GM12891 (cell line): Measurements from ENCODE around the gene PLPP2.

Experiments
- DNase-seq: peaks from one replicate; pipeline ENCODE4 v3.0.0; 2011; ENCODE audit warnings: low spot score; ENCODE audit not compliant: insufficient read length
- FAIRE-seq: peaks from 2 replicates; lab custom pipeline; 2011; peaks lifted over from hg19 to GRCh38; lab: Jason Lieb, UNC
- PAX5 ChIP-seq: IDR thresholded peaks from 2 replicates; pipeline ENCODE4 v1.6.1; 2011; ENCODE audit warnings: low read length, moderate library complexity, mild to moderate bottlenecking; ENCODE audit not compliant: insufficient read depth, severe bottlenecking
- POLR2A ChIP-seq: IDR thresholded peaks from 2 replicates; pipeline ENCODE4 v1.6.1; 2011; ENCODE audit warnings: low read depth, low read length, control low read depth
- POLR2AphosphoS5 ChIP-seq: IDR thresholded peaks from 2 replicates; pipeline ENCODE4 v1.6.1; 2011; ENCODE audit warnings: low read depth, low read length, control low read depth
- POU2F2 ChIP-seq: IDR thresholded peaks from 2 replicates; pipeline ENCODE4 v1.6.1; 2011; ENCODE audit warnings: low read depth, mild to moderate bottlenecking, control low read depth, low read length, moderate library complexity
- SPI1 ChIP-seq: IDR thresholded peaks from 2 replicates; pipeline ENCODE4 v1.6.1; 2011; ENCODE audit warnings: low read depth, low read length, control low read depth
- TAF1 ChIP-seq: IDR thresholded peaks from 2 replicates; pipeline ENCODE4 v1.6.1; 2011; ENCODE audit warnings: low read depth, low read length, control low read depth

The PLPP2 gene

DNA sequence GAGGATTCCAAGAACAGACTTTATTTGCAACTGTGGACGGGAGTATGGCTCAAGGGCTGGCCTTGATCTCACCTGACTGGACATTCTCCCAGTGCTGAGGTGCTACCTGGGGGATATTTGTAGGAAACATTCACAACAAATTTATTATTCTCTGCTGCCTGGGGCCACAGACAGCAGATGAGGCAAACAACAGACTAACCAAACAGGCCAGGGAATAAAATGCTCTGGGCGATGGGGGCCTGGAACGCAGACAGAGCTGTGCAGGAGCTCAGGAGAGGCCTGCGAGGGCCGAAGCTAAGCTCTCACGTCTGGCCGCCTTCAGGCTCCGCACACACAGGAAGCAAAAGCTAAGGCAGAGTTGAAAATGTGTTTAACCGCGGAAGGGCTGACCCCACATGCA, 7.8 kb downstream of the PLPP2 start:
- TF ChIP-seq POLR2A (no peak), PAX5 (no peak), SPI1 (no peak), POLR2AphosphoS5 (no peak), TAF1 (no peak), POU2F2 (no peak)
- DNase-seq (no peak), FAIRE-seq (no peak)

DNA sequence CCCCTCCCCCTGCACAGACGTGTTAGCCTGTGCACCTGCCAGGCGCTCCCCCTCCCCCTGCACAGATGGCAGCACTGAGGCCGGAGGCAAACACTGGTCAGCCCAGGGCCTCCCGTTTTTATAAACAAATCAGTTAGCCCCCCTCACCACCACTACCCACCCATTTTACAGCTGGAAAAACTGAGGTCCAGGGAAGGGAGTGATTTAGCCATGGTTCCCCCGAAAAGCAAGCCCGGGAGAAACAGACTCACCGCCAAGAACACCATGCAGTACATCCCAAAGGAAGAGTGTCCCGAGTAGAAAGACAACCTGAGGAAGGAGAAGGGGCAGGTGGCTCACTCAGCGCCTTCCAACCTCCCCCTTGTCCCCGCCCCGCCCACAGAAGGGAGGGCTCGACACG, 8.7 kb downstream of the PLPP2 start:
- no peak for TF ChIP-seq POLR2A
- TF ChIP-seq POLR2AphosphoS5: no peak
- no peak for TF ChIP-seq SPI1
- no peak for TF ChIP-seq POU2F2
- TF ChIP-seq PAX5: no peak
- no peak for TF ChIP-seq TAF1
- DNase-seq (no peak), FAIRE-seq (no peak)

DNA sequence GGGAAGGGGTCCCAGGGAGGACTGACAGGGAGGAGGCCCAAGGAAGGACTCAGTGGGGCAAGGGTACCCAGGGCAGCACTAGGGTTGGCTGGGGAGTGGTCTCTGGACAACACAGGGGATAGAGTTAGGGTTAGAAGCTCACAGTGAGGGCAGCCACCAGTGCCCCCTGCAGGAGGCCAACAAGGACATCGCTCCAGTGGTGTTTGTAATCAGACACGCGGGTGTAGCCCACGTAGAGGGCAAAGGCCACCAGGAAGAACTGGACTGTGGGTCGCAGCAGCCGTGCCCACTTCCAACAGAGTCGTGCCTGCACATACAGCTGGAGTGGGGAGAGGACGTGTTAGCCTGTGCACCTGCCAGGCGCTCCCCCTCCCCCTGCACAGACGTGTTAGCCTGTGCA, 9.2 kb downstream of the PLPP2 start:
- TF ChIP-seq POLR2A (no peak), PAX5 (no peak), POLR2AphosphoS5 (no peak), SPI1 (no peak), POU2F2 (no peak), TAF1 (no peak)
- no peak for DNase-seq
- no peak for FAIRE-seq

DNA sequence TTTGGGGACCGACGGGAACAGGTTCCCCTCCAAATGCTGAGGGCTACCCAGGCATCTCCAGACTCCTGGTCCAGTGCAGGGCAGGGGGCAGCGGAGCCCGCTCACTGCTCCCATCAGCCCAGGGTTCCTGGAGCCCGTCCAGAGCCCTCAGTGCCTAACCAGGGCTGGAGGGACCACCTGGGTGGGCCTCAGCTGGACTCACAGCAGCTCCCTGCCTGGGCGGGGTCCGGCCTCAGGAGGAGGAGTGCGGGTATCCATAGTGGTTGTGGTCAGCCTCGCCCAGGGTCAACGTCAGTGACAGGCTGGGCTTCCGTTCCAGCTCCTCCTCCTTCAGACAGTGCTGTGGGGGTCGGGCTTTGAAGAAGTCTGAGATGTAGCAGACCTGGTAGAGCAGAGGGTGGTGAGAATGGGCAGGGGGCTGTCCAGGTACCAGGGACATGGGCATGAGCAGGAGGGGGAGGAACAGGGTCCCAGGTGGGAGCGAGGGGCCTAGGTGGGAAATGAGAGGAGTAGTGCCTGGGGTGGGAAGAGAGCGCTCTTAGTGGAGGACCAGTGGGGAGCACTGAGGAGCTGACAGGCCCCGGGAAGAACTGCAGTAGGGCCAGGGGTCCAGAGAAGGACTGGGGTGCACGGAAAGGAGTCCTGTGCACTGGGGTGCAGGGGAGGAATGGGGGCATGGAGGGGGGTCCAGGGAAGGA, 9.9 kb downstream of the PLPP2 start:
- no peak for FAIRE-seq
- TF ChIP-seq PAX5 (no peak), POLR2AphosphoS5 (no peak)
- no peak for DNase-seq

DNA sequence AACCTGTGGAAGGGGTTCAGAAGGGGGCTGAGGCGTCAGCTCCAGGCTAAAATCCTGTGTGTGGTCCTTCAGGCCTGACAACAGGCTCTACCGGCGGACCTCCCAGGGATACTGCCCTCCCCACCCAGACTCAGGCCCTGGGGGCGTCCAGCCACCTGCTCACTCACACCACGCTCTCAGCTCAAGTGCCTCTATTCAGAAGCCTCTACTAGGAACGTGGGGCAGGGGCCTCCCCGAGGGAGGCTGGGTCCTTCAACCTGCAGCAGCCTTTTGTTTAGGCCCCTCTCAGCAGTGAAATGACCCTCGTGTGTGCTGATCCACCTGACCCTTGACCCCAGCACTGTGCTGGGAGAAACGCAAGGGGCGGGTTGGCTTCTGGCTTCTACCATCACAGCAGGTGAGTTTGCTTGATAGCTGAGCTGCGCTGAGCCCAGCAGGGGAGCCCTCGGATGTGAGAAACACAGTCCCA, 10.6 kb downstream of the PLPP2 start:
- no peak for DNase-seq
- no peak for TF ChIP-seq POLR2A
- no peak for FAIRE-seq

DNA sequence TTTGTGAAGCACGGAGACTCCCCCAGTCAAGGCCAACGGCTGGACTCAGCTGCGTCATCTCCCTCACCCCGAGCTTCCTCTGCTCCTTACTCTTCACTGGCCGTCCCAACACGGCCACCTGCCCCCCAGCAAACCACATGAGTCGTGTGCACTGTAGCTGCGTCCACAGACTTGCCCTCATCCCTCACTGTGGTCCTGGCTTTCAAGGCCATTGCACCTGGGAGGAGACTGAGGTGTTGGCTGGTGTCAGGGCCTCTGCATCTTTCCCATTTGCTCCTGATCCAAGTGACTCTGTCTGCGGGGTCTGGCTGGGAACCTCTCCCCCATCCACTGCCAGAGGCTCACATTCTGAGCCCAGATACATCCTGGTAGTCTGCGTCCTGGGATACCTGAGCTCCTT, 11.5 kb downstream of the PLPP2 start:
- no peak for DNase-seq
- no peak for FAIRE-seq
- TF ChIP-seq POU2F2 (no peak), POLR2A (no peak), PAX5 (no peak), TAF1 (no peak), POLR2AphosphoS5 (no peak)

DNA sequence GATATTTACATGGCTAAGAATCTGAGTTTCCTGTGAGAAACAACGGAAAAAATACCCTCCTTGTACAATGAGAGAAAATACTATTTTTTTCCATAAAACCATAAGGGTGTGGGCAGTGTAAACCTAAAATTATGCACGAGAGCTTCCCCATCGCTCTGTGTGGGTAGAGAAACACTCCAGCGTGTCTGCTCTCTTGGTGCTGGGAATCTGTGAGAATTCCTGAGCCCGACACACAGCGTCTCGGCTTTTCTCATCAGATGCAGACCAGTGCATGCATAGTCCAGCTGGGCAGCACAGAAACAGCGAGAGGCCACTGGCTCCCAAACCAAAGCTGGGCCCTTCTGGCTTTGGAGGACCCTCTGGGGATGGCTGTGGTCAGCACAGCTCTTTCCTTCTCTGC, 12.0 kb downstream of the PLPP2 start:
- no peak for TF ChIP-seq PAX5
- TF ChIP-seq POLR2A: no peak
- no peak for TF ChIP-seq TAF1
- TF ChIP-seq POLR2AphosphoS5: no peak
- no peak for TF ChIP-seq SPI1
- no peak for TF ChIP-seq POU2F2
- DNase-seq (no peak), FAIRE-seq (no peak)

DNA sequence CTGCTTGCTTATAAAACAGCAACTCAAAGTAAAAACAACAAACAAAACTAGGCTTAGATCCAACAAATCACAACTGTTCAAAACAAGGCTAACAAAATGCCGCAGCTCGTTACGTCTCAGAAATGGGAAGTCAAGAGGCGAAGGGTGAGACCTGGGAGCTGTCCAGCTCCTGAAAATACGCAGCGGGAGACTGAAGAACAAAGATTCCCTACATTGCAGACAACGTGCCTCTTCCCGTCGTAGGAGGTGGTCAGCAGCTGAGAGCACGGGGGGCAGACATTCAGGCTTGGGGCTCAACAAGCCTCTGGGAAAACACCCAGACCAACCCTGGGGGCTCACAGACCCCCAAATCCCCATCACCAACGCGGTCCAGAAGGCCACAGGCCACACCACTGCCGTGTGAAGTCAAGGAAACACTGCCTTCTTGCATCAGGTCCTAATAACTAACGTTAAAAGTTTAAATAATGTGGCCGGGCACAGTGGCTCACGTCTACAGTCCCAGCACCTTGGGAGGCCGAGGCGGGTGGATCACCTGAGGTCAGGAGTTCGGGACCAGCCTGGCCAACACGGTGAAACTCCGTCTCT, 13.5 kb downstream of the PLPP2 start:
- TF ChIP-seq TAF1 (no peak), POLR2A (no peak), POU2F2 (no peak)
- no peak for DNase-seq
- FAIRE-seq: no peak

DNA sequence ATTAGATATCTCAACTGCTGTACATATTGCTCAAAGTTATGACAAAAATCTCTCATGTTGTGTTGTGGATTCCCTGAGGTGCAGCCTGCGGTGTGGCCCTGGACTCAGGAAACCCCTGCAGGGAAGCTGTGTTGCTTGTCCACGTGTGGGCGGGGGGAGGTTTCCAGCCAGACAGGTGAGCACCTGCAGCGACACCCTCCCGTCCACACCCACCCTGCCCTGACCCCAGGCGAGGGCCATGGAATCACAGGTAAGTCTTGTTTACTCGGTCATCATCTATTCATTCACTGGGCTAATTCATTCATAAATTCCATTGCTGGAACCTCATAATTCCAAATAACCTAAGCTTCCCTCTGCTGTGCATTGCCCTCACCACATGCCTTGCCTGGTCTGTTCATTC, 14.1 kb downstream of the PLPP2 start:
- DNase-seq (no peak), FAIRE-seq (no peak)
- no peak for TF ChIP-seq POLR2AphosphoS5
- TF ChIP-seq SPI1: no peak
- no peak for TF ChIP-seq TAF1
- TF ChIP-seq PAX5: no peak
- TF ChIP-seq POLR2A: no peak
- TF ChIP-seq POU2F2: no peak

DNA sequence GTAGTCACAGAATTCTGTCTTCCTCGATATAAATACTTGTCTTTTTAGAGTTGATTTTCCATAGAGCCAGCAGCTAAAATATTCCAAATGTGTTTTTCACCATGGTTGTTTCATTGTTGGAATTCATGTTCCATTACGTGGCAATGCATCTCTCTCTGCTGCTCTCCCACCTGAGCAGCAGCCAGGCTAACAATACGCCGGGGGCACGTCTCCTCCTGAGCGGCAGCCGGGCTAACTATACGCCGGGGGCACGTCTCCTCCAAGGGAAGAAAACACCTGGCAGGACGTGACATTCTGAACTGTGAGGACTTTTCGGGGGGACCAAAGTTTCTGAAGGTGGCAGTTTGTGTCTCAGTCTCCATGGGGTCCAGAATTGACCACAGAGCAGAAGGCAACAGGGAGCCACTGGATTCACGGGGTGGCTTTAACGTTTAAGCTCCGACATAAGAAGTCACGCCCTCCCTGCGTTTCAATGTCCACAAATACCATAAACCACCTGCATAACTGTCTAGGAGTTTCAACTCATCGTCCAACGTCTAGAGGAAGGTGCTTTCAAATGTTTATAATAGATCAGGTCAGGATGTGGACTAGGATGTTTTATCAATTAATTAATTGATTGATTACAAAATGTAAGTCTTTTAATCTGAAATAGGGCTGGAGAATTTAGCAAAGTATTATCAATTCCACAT, 15.1 kb downstream of the PLPP2 start:
- DNase-seq (no peak), FAIRE-seq (no peak)
- TF ChIP-seq POLR2AphosphoS5 (no peak), POLR2A (no peak), PAX5 (no peak), SPI1 (no peak), TAF1 (no peak), POU2F2 (no peak)
